HG03558 (cell line): Measurements from ENCODE around the gene STKLD1.
"Not testable (repeated sequence)": the region's sequence is repeated elsewhere in the genome, so short reads cannot be mapped to it uniquely, and the experiment has no call there.

Source experiments
- ATAC-seq: cut with Tn5 transposase; IDR thresholded peaks from one replicate; pipeline ENCODE4 v1.9.1; 2021; ENCODE audit warnings: moderate number of reproducible peaks; ENCODE audit not compliant: unreplicated experiment; ENCODE audit errors: extremely low read depth

The STKLD1 gene

DNA sequence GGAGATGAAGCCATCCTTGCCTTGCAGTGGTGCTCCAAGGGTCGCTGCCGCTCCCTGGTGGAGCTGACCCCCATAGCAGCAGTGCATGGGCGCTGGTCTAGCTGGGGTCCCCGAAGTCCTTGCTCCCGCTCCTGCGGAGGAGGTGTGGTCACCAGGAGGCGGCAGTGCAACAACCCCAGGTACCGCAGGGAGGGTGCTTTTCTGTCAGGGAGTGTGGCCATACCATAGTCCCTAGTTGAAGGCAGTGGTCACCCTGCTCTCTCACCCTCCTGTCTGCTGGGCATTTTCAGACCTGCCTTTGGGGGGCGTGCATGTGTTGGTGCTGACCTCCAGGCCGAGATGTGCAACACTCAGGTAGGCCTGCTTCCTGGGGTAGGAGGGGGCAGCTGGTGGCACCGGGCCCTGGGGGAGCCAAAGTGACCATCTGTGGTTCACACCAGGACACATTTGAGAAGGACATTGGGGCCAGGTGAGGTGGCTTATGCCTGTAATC lies 57.2 kb downstream of the STKLD1 start:
- no peak for ATAC-seq

DNA sequence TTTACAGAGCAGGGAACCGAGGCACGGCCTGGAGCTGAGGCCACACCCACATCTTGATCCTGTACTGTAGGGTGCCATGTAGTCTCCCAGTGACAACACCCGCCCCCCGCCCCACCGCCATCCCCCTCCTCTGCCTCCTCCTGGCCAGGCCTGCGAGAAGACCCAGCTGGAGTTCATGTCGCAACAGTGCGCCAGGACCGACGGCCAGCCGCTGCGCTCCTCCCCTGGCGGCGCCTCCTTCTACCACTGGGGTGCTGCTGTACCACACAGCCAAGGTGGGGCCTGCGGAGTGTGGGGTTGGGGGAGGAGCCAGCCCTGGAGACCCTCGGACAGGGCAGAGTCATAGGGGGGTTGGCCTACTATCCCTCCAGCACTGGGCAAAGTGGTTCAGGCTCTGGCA lies 60.5 kb downstream of the STKLD1 start:
- no peak for ATAC-seq

DNA sequence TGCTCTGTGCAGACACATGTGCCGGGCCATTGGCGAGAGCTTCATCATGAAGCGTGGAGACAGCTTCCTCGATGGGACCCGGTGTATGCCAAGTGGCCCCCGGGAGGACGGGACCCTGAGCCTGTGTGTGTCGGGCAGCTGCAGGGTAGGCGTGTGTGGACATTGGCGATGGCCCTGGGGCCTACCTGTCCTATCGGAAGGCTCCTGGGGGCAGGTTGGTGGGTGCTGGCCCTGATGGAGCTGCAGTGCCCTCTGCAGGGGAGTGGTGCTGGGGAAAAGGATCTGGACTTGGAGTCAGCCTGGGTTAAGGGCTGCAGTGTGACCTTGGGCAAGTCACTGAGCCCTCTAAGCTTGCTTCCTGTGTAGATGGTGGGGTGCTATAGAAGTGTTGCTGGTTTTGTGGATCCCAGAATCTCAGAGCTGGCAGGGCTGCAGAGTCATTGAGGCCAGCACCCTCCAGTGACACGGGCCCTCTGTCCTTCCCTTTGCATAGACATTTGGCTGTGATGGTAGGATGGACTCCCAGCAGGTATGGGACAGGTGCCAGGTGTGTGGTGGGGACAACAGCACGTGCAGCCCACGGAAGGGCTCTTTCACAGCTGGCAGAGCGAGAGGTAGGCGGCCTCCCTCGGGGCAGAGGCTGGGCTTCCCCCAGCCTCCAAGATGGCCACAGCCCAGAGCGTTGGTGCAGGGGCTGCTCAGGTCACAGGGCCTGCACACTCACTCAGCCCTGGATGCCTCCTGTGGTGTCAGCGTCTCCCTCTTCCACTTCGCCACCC lies 61.8 kb downstream of the STKLD1 start:
- ATAC-seq: no peak

DNA sequence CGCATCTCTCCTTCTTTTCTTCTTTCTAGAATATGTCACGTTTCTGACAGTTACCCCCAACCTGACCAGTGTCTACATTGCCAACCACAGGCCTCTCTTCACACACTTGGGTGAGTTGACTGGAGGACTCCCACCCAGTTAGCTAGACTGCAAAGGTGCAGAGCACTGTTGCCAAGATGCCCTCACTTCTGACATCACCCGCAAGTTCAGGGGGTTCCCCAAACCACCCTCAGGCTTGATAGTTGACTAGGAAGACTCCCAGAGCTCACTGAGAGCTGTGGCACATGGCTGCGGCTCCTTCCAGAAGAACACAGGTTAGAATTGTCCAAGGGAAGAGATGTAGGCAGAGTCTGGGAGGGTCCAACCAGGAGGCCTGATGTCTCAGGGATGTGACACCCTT lies 63.2 kb downstream of the STKLD1 start:
- no peak for ATAC-seq

DNA sequence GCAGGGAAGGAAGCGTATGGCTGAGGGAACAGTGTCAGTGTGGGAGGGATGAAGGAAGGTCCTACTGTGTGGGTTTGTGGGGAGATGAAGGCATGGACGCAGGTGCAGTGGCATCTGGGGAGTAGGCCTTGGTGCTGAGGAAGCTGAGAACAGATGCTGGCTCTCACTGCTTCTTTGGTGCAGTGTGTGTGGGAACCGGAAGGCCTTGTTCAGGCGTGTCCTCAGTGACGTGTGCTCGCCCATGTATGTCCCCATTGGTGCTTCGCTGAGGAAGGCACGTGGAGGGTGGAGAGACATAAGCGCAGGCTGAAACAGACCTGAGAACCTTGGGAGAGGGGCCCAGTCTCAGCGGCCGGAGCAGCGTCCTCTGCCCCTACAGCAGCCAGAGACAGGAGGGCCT lies 64.7 kb downstream of the STKLD1 start:
- ATAC-seq: no peak

DNA sequence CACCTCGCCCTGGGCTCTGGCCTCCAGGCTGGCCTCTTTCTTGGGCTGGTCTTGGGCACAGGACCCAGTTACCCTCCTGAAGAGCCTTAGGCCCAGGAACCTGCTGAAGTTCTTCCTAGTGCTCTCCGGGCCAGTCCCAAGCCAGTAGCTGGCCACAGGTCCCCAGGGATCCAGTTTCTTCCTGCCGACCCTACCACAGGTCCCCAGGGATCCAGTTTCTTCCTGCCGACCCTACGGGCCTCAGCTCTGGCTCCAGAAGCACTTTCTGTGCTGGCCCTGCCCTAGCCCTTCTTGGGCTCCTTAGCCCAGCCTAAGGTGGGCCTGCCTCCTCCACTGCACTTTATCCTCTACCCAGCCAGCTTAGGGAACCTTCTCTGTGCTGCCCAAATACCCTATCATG lies 65.4 kb downstream of the STKLD1 start:
- no peak for ATAC-seq

DNA sequence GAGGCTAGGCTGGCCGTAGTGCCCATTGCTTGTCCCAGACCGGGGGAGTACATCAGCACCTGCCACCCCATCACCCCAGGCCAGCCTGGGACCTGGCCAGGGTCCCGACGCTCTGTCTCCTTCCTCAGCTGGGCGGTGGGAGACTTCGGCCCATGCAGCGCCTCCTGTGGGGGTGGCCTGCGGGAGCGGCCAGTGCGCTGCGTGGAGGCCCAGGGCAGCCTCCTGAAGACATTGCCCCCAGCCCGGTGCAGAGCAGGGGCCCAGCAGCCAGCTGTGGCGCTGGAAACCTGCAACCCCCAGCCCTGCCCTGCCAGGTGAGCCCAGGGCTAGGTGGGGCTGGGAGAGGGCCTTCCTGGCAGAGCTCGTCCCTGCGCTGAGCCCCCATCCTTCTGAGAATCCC lies 67.1 kb downstream of the STKLD1 start:
- ATAC-seq: no peak

DNA sequence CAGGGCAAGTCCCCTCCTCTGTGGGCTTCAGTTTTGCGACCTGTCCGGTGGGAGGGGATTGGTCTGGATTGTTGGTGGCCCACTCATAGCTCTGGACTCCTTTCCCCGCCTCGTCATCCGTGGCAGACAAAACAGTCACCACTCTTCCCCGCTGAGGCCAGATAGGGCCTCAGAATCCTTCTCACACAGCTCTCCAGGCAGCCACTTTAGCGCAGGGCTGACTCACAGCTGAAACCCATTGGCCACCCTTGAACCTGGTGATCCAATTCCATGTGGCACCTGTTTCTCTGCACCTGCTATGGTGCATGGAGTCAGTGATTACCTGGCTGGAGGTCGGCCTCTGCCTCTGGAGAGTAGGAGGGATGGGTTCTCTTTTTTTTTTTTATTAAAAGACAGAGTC lies 67.8 kb downstream of the STKLD1 start:
- no peak for ATAC-seq

DNA sequence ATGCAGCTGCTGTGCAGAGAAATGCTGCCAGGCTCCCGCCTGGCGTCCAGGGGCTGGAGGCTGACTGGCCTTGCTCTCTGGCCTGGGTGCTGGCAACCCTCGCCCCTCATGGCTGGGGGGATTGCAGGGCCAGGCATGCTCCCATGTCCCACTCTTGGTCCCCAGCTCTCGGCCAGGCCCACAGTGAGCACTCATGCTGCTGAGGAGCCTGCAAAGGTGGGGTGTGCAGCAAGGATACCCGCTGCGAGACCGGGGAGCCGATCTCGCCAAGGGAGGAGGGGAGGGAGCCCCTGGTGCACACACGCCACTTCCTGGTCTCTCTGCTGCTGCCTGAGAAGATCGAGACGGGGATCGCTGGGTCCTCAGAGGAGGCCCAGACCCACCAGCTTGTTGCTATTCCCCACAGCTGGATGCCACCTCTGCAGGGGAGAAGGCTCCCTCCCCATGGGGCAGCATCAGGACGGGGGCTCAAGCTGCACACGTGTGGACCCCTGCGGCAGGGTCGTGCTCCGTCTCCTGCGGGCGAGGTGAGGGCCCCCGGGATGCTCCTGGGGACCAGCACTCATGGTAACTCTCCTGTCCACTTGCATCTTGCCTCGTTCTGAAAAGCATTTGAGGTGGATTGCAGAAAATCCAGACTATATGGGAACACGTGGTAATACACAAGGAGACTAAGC lies 69.3 kb downstream of the STKLD1 start:
- no peak for ATAC-seq

DNA sequence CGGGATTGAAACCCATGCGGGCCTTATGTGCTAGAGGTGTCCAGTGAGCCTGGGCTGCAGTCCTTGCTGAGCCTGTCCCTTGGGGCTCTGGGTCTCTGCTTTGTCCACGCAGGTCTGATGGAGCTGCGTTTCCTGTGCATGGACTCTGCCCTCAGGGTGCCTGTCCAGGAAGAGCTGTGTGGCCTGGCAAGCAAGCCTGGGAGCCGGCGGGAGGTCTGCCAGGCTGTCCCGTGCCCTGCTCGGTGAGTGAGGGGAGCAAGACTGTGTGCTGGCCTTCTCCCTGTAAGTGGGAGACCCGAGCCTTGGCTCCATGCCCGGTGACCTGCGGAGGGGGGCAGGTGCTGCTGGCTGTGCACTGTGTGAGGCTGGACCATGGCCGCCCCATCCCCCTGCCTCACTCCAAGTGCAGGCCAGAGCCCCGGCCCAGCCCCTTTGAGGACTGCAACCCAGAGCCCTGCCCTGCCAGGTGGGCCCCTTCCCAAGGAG lies 72.4 kb downstream of the STKLD1 start:
- ATAC-seq: no peak

DNA sequence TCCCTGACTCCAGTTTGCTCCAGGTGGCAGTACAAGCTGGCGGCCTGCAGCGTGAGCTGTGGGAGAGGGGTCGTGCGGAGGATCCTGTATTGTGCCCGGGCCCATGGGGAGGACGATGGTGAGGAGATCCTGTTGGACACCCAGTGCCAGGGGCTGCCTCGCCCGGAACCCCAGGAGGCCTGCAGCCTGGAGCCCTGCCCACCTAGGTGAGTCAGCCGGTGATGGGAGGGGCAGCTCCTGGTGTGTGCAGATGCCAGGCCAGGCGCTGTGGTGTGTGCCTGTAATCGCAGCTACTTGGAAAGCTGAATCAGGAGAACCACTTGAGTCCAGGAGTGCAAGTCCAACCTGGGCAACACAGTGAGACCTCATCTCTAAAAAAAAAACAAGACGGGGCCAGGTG lies 73.6 kb downstream of the STKLD1 start:
- ATAC-seq: no peak

DNA sequence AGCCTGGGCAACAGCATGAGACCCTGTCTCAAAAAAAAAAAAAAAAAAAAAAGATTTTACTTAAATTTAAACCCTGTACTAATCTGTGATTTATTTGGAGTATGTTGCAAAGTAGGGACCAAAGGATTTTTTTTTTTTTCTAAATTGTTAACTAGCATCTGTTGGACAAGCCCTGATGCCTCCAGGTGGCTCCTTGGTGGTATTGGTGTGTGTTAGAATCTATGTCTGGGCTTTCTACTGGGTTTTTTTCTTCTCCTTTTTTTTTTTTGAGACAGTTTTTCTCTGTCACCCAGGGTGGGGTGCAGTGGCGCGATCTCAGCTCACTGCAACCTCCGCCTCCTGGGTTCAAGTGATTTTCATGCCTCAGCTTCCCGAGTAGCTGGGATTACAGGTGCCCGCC lies 75.7 kb downstream of the STKLD1 start:
- ATAC-seq: not testable (repeated sequence)

DNA sequence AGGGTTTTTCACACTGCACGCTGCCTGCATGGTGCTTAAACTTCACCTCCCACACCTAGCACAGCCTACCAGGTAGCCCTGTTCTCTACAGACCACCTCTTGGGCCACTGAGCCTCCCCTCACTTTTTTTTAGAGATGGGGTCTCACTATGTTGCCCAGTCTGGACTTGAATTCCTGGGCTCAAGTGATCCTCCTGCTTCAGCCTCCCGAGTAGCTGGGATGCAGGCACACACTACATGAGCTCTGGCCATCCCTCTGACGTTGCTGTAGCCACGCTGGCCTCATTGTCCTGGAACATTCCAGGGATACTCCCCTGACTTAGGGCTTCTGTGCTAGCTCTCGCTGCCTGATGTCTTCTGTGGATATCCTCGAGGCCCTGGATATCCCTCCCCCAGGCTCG lies 76.4 kb downstream of the STKLD1 start:
- no peak for ATAC-seq

DNA sequence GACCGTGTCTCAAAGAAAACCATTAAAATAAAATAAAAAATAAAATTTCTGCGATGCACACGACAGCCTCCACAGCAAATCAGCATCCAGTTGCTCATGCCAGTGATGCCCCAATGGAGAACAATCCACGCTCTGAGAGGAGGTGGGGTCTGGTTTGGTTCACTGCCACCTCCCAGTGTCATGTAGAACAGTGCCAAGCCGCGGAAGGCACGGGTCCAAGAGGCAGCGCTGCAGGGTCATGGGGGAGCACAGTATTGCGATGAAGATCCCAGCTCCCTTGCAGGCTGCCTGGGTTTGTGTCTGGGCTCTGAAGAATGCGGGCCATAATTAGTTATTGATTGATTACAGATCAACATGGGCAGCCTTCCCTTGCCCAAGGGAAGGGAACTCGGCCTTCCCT lies 77.5 kb downstream of the STKLD1 start:
- no peak for ATAC-seq

DNA sequence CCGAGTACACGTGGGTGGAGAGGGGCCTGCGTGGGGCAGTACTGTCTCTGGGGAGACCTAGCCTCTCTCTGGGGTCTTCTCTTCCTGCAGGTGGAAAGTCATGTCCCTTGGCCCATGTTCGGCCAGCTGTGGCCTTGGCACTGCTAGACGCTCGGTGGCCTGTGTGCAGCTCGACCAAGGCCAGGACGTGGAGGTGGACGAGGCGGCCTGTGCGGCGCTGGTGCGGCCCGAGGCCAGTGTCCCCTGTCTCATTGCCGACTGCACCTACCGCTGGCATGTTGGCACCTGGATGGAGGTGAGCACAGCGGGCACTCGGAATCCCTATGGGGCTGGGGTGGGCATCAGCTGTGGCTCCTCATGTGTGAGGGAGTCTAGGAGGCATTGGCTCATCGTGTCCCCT lies 78.2 kb downstream of the STKLD1 start:
- no peak for ATAC-seq

DNA sequence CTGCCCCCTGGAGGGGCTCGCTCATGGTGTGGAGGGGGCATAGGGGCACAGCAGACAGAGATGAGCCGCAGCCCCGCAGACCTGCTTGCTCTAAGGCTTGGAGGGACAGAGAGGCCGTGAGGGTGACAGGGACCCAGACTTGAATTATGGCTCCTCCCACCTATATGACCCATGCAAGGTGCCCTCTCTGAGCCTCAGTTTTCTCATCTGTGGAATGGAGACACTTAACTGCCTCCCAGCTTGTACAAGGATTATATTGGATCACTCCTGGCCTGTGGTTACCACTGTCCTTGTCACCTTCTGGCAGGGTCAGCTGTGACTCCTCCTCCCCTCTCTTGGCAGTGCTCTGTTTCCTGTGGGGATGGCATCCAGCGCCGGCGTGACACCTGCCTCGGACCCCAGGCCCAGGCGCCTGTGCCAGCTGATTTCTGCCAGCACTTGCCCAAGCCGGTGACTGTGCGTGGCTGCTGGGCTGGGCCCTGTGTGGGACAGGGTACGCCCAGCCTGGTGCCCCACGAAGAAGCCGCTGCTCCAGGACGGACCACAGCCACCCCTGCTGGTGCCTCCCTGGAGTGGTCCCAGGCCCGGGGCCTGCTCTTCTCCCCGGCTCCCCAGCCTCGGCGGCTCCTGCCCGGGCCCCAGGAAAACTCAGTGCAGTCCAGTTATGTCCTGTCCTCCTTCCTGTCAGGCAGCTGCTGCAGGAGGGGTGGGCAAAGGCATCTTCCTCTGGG lies 78.9 kb downstream of the STKLD1 start:
- no peak for ATAC-seq
